ENCODE results near the gene ASCL5. TPM values are rescaled to one million over a fixed set of nuclear protein-coding genes. Genes with fewer than 3 reads are reported as not detected.

The ASCL5 gene
- total RNA-seq, 1 donor from 2014 or later, result not detected

- H3K4me1 Mint-ChIP-seq, result no peaks in the 10 kb centered on the region
- no peak for DNase-seq
- no peak for TF ChIP-seq CTCF (IDR thresholded peaks at IDR 0.05)
- H3K4me3 Mint-ChIP-seq, result no peak overlapping the region
- H3K27ac Mint-ChIP-seq, result no peak overlapping the region
- POLR2A ChIA-PET, result no interaction called here
- CTCF ChIA-PET, result no interaction called here
- no peak for ATAC-seq (ENCODE audit: low read depth)
- no peaks in the 10 kb centered on the region for H3K9me3 Mint-ChIP-seq
- intact Hi-C loops (cut with micrococcal nuclease), result no loop called here
- H3K36me3 Mint-ChIP-seq (ENCODE audit: low read depth), result peaks cover 77% of the 10 kb centered on the region
- no peaks in the 10 kb centered on the region for H3K27me3 Mint-ChIP-seq
Measured at GRCh38 chr1:201145816-201146215, 18.8 kb upstream of the ASCL5 start.

- DNase-seq (no peak), ATAC-seq (ENCODE audit: low read depth) (no peak)
- ChIA-PET POLR2A (no interaction called here), CTCF (no interaction called here)
- peaks cover 2% of the 10 kb centered on the region for H3K4me1 Mint-ChIP-seq
- TF ChIP-seq CTCF (IDR thresholded peaks at IDR 0.05), result no peak
- no peak overlapping the region for H3K27ac Mint-ChIP-seq
- no peak overlapping the region for H3K4me3 Mint-ChIP-seq
- H3K36me3 Mint-ChIP-seq (ENCODE audit: low read depth), result peaks cover 77% of the 10 kb centered on the region
- intact Hi-C loops (cut with micrococcal nuclease), result no loop called here
- no peaks in the 10 kb centered on the region for H3K9me3 Mint-ChIP-seq
- H3K27me3 Mint-ChIP-seq, result no peaks in the 10 kb centered on the region
Measured at GRCh38 chr1:201145132-201145531, 18.1 kb upstream of the ASCL5 start.

GRCh38 chr1:201144701-201145100, 17.7 kb upstream of the ASCL5 start:
- no peak for DNase-seq
- Mint-ChIP-seq H3K9me3 (no peaks in the 10 kb centered on the region), H3K27ac (no peak overlapping the region), H3K4me3 (no peak overlapping the region), H3K27me3 (no peaks in the 10 kb centered on the region), H3K4me1 (peaks cover 5% of the 10 kb centered on the region), H3K36me3 (ENCODE audit: low read depth) (peaks cover 81% of the 10 kb centered on the region)
- intact Hi-C loops (cut with micrococcal nuclease), result no loop called here
- ChIA-PET POLR2A (no interaction called here), CTCF (no interaction called here)
- no peak for ATAC-seq (ENCODE audit: low read depth)
- no peak for TF ChIP-seq CTCF (IDR thresholded peaks at IDR 0.05)

GRCh38 chr1:201143726-201144635, 17.0 kb upstream of the ASCL5 start:
- H3K4me1 Mint-ChIP-seq, result peaks cover 5% of the 10 kb centered on the region
- intact Hi-C loops (cut with micrococcal nuclease), result no loop called here
- no peak overlapping the region for H3K4me3 Mint-ChIP-seq
- no peaks in the 10 kb centered on the region for H3K9me3 Mint-ChIP-seq
- no peaks in the 10 kb centered on the region for H3K27me3 Mint-ChIP-seq
- ATAC-seq (ENCODE audit: low read depth), result no peak
- H3K27ac Mint-ChIP-seq, result no peak overlapping the region
- no peak for DNase-seq
- POLR2A ChIA-PET, result no interaction called here
- peaks cover 81% of the 10 kb centered on the region for H3K36me3 Mint-ChIP-seq (ENCODE audit: low read depth)
- no peak for TF ChIP-seq CTCF (IDR thresholded peaks at IDR 0.05)
- CTCF ChIA-PET, result no interaction called here

- TF ChIP-seq CTCF (IDR thresholded peaks at IDR 0.05), result no peak
- no peak for DNase-seq
- Mint-ChIP-seq H3K9me3 (no peaks in the 10 kb centered on the region), H3K27me3 (no peaks in the 10 kb centered on the region), H3K36me3 (ENCODE audit: low read depth) (peaks cover 80% of the 10 kb centered on the region), H3K4me3 (no peak overlapping the region), H3K27ac (no peak overlapping the region), H3K4me1 (peaks cover 5% of the 10 kb centered on the region)
- ATAC-seq (ENCODE audit: low read depth), result no peak
- POLR2A ChIA-PET, result no interaction called here
- CTCF ChIA-PET, result no interaction called here
- intact Hi-C loops (cut with micrococcal nuclease), result no loop called here
Measured at GRCh38 chr1:201142849-201143725, 16.1 kb upstream of the ASCL5 start.
